HepG2 (cell line): Measurements from ENCODE around the gene SLC25A5. TPM values are rescaled to one million over a fixed set of nuclear protein-coding genes. Genes with fewer than 3 reads are reported as not detected.

Source experiments
- KDM6A ChIP-seq: IDR thresholded peaks from 2 replicates; pipeline ENCODE4 v1.6.1; 2016; ENCODE audit warnings: low read depth
- SMYD3 ChIP-seq: sonication (generic); formaldehyde crosslinking; IDR thresholded peaks from 2 replicates; pipeline ENCODE4 v1.8.1; 2023; ENCODE audit warnings: mild to moderate bottlenecking, missing genetic modification reagents
- TEAD3 ChIP-seq: optimal IDR thresholded peaks from 2 replicates; pipeline ENCODE3; 2016; ENCODE audit warnings: borderline replicate concordance
- TIGD3 ChIP-seq: sonication (generic); formaldehyde crosslinking; IDR thresholded peaks from 2 replicates; pipeline ENCODE4 v1.5.1; 2020; ENCODE audit warnings: mild to moderate bottlenecking, missing genetic modification reagents, borderline replicate concordance
- ZMAT3 ChIP-seq: sonication (generic); formaldehyde crosslinking; conservative IDR thresholded peaks from 2 replicates; pipeline ENCODE4 v1.7.0; 2021; ENCODE audit warnings: missing genetic modification reagents
- ZNF207 ChIP-seq: fragments of 450-650 bp; IDR thresholded peaks from 2 replicates; pipeline ENCODE4 v1.6.1; 2016; ENCODE audit warnings: antibody characterized with exemption, borderline replicate concordance
- ZNF234 ChIP-seq: sonication (generic); formaldehyde crosslinking; conservative IDR thresholded peaks from 2 replicates; pipeline ENCODE4 v1.5.1; 2020; ENCODE audit warnings: mild to moderate bottlenecking, missing genetic modification reagents
- ZNF34 ChIP-seq: sonication (generic); formaldehyde crosslinking; IDR thresholded peaks from 2 replicates; pipeline ENCODE4 v1.4.0; 2020; ENCODE audit warnings: mild to moderate bottlenecking, missing genetic modification reagents, borderline replicate concordance
- ZNF614 ChIP-seq: IDR thresholded peaks from 2 replicates; pipeline ENCODE4 v1.6.1; 2018; ENCODE audit warnings: missing biosample characterization, missing genetic modification reagents, inconsistent platforms, borderline replicate concordance
- ZNF646 ChIP-seq: sonication (generic); formaldehyde crosslinking; IDR thresholded peaks from 2 replicates; pipeline ENCODE4 v1.9.0; 2021; ENCODE audit warnings: mild to moderate bottlenecking, missing genetic modification reagents
- ZNF773 ChIP-seq: sonication (generic); formaldehyde crosslinking; IDR thresholded peaks from 2 replicates; pipeline ENCODE4 v1.4.0; 2020; ENCODE audit warnings: missing genetic modification reagents, borderline replicate concordance
- polyA plus RNA-seq, 8 experiments: library from polyadenylated mRNA; depleted of rRNA in 3 of 8; stranded (reverse) in 7 of 8; unstranded in 1 of 8; fragments of >200 nt; fragmentation: Illumina TruSeq in 4 of 8; extraction: Trizol in 4 of 8; gene quantifications; 2 replicates each; pipeline versions ENCODE4 v1.2.1 to v1.2.3, GENCODE V29; 2011 to 2016; ENCODE audit warnings: low read depth in 4 of 8, missing spikeins in 1 of 8, mixed read lengths in 1 of 8; ENCODE audit not compliant: insufficient read depth in 1 of 8
- total RNA-seq, 5 experiments: library from RNA; depleted of rRNA; stranded (reverse); fragments of >200 nt; fragmentation: Illumina TruSeq; extraction: Trizol; gene quantifications; 2 replicates each; pipeline ENCODE4 v1.2.3, GENCODE V29; 2016; ENCODE audit warnings: low read depth in 1 of 5

Gene SLC25A5
- total and polyA plus RNA-seq, 2 of the 13 experiments (the other 11 are each of a cell fraction or from before 2014, with no cell fraction given): 300 to 402 TPM

DNA sequence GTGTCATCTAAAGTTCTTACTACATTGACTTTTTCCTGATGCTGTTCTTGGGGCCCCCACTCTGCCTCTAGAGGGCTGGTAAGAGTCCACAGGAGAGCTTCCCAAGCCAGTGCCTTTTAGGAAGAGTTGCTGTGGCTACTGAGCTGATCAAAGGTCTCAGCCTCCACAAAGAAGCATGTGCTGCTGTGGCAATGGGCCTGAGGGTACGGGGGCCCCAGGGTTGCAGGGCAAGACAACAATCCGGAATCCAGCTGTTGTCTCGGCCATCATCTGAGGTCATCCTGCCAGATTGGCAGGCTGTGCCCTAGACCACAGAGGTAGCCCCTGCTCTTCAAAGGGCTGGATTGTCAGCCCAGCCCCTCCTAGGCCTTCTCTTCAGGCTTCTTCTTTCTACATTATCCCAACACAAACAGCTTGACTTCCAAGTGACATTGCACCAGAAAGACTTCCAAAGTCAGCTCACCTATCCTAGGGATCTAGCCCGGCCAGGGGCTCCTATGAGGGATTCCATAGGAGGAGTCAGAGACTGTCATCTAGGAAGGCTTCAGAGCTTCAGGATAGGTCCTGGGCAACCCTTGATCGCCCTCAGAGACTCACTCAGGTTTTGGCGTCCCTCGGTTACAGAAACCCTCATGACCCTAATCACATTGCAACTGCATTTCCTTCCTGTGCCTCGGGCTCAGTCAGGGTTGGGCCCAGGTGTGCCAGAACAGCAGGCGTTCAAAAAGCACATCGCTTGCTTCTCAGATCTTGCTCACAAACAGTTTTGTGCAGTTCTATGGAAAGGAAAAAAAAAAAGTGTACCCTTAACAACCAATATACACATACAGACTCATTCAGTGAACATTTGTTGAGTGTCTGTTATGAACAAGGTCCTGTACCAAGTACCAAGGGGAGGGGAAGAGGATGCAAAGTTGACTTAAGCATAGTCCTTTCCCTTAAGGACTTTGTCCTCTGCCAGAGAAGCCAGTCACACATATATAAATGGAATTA lies 27.8 kb downstream of the SLC25A5 start (continued):
- no peak for TF ChIP-seq ZNF614
- no peak for TF ChIP-seq SMYD3 (CRISPR knock-in tag)
- TF ChIP-seq ZNF646 (CRISPR knock-in tag): no peak
- TF ChIP-seq ZMAT3 (CRISPR knock-in tag): no peak
- TF ChIP-seq TIGD3 (CRISPR knock-in tag): no peak
- no peak for TF ChIP-seq ZNF34
- no peak for TF ChIP-seq ZNF207
- no peak for TF ChIP-seq ZNF234 (CRISPR knock-in tag)
- TF ChIP-seq KDM6A (CRISPR knock-in tag): peak; percentile 66; the same call in 1 of the 2 replicates
- TF ChIP-seq ZNF773 (CRISPR knock-in tag): no peak
- peak; percentile 38 for TF ChIP-seq TEAD3
